ENCODE results near the gene CBLL1. TPM values are rescaled to one million over a fixed set of nuclear protein-coding genes. Genes with fewer than 3 reads are reported as not detected.

Gene CBLL1
- total and polyA plus RNA-seq, 2 of the 13 experiments (the other 11 are each of a cell fraction or from before 2014, with no cell fraction given): 8.8 to 10.5 TPM

DNA sequence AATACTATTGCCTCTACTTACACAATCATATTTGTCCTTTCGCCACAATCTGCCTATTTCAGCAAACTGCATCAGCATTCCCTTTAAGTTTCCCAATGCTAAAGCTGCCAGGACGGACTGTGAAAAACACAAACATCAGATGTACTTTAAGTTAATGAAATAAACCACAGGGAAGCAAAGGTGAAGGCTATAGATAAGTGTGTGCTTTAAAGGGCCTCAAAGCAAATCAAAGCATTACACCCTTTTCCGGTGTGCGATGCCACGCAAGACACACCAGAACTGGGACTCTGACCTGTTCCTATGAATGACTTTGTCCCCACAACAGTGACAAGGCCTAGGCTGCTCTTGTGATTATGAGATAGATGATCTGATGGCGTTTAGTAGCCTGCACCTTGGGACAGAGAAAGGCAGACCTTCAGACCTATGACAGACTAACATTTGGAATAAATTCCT is 35.7 kb downstream of the CBLL1 start (continued):
- TF ChIP-seq ZNF44 (CRISPR knock-in tag; IDR thresholded peaks at IDR 0.05) (no peak), ZNF337 (CRISPR knock-in tag; IDR thresholded peaks at IDR 0.05; ENCODE audit: borderline replicate concordance, low read depth) (0 out of 2 replicates have a peak, but pooled peaks have one; percentile 38), ATF7-NPFF (CRISPR knock-in tag; IDR thresholded peaks at IDR 0.05; ENCODE audit: low read depth) (no peak; the same call in 1 of the 2 replicates), ZNF296 (CRISPR knock-in tag; conservative IDR thresholded peaks at IDR 0.05) (no peak), HOXA7 (CRISPR knock-in tag; IDR thresholded peaks at IDR 0.05) (no peak), SIX1 (CRISPR knock-in tag; IDR thresholded peaks at IDR 0.05; ENCODE audit: borderline replicate concordance) (peak; percentile 69; the same call in 1 of the 2 replicates), SP2 (CRISPR knock-in tag; IDR thresholded peaks at IDR 0.05) (no peak), SRSF1 (optimal IDR thresholded peaks at IDR 0.05; ENCODE audit: low read depth, low read length) (no peak), ZFP1 (CRISPR knock-in tag; IDR thresholded peaks at IDR 0.05) (peak; percentile 80), BORCS8-MEF2B (CRISPR knock-in tag; IDR thresholded peaks at IDR 0.05) (no peak), ZNF672 (CRISPR knock-in tag; IDR thresholded peaks at IDR 0.05) (no peak), SIX4 (CRISPR knock-in tag; IDR thresholded peaks at IDR 0.05) (peak; percentile 82), ZFX (CRISPR knock-in tag; IDR thresholded peaks at IDR 0.05; ENCODE audit: low read depth) (peak; percentile 95), ZNF460 (CRISPR knock-in tag; IDR thresholded peaks at IDR 0.05; ENCODE audit: borderline replicate concordance) (no peak; the same call in 1 of the 2 replicates)
- TF ChIP-seq, protein P1, sequence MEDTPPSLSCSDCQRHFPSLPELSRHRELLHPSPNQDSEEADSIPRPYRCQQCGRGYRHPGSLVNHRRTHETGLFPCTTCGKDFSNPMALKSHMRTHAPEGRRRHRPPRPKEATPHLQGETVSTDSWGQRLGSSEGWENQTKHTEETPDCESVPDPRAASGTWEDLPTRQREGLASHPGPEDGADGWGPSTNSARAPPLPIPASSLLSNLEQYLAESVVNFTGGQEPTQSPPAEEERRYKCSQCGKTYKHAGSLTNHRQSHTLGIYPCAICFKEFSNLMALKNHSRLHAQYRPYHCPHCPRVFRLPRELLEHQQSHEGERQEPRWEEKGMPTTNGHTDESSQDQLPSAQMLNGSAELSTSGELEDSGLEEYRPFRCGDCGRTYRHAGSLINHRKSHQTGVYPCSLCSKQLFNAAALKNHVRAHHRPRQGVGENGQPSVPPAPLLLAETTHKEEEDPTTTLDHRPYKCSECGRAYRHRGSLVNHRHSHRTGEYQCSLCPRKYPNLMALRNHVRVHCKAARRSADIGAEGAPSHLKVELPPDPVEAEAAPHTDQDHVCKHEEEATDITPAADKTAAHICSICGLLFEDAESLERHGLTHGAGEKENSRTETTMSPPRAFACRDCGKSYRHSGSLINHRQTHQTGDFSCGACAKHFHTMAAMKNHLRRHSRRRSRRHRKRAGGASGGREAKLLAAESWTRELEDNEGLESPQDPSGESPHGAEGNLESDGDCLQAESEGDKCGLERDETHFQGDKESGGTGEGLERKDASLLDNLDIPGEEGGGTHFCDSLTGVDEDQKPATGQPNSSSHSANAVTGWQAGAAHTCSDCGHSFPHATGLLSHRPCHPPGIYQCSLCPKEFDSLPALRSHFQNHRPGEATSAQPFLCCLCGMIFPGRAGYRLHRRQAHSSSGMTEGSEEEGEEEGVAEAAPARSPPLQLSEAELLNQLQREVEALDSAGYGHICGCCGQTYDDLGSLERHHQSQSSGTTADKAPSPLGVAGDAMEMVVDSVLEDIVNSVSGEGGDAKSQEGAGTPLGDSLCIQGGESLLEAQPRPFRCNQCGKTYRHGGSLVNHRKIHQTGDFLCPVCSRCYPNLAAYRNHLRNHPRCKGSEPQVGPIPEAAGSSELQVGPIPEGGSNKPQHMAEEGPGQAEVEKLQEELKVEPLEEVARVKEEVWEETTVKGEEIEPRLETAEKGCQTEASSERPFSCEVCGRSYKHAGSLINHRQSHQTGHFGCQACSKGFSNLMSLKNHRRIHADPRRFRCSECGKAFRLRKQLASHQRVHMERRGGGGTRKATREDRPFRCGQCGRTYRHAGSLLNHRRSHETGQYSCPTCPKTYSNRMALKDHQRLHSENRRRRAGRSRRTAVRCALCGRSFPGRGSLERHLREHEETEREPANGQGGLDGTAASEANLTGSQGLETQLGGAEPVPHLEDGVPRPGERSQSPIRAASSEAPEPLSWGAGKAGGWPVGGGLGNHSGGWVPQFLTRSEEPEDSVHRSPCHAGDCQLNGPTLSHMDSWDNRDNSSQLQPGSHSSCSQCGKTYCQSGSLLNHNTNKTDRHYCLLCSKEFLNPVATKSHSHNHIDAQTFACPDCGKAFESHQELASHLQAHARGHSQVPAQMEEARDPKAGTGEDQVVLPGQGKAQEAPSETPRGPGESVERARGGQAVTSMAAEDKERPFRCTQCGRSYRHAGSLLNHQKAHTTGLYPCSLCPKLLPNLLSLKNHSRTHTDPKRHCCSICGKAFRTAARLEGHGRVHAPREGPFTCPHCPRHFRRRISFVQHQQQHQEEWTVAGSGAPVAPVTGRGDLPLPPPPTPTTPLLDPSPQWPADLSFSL (CRISPR knock-in tag; IDR thresholded peaks at IDR 0.05): peak; percentile 92
- TF ChIP-seq, protein P2, sequence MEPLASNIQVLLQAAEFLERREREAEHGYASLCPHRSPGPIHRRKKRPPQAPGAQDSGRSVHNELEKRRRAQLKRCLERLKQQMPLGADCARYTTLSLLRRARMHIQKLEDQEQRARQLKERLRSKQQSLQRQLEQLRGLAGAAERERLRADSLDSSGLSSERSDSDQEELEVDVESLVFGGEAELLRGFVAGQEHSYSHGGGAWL (CRISPR knock-in tag; IDR thresholded peaks at IDR 0.05): no peak
- TF ChIP-seq, protein P3, sequence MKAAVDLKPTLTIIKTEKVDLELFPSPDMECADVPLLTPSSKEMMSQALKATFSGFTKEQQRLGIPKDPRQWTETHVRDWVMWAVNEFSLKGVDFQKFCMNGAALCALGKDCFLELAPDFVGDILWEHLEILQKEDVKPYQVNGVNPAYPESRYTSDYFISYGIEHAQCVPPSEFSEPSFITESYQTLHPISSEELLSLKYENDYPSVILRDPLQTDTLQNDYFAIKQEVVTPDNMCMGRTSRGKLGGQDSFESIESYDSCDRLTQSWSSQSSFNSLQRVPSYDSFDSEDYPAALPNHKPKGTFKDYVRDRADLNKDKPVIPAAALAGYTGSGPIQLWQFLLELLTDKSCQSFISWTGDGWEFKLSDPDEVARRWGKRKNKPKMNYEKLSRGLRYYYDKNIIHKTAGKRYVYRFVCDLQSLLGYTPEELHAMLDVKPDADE (CRISPR knock-in tag; IDR thresholded peaks at IDR 0.05): no peak
- TF ChIP-seq, protein P4, sequence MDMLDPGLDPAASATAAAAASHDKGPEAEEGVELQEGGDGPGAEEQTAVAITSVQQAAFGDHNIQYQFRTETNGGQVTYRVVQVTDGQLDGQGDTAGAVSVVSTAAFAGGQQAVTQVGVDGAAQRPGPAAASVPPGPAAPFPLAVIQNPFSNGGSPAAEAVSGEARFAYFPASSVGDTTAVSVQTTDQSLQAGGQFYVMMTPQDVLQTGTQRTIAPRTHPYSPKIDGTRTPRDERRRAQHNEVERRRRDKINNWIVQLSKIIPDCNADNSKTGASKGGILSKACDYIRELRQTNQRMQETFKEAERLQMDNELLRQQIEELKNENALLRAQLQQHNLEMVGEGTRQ (IDR thresholded peaks at IDR 0.05; ENCODE audit: low read depth, low read length): no peak
- TF ChIP-seq, protein P4 (CRISPR knock-in tag; IDR thresholded peaks at IDR 0.05; ENCODE audit: borderline replicate concordance): no peak
- TF ChIP-seq, protein P5, sequence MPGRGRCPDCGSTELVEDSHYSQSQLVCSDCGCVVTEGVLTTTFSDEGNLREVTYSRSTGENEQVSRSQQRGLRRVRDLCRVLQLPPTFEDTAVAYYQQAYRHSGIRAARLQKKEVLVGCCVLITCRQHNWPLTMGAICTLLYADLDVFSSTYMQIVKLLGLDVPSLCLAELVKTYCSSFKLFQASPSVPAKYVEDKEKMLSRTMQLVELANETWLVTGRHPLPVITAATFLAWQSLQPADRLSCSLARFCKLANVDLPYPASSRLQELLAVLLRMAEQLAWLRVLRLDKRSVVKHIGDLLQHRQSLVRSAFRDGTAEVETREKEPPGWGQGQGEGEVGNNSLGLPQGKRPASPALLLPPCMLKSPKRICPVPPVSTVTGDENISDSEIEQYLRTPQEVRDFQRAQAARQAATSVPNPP (CRISPR knock-in tag; IDR thresholded peaks at IDR 0.05): no peak

Data from HepG2 (cell line).